HepG2 (cell line): ENCODE results near the gene FAM222A. TPM values are rescaled to one million over a fixed set of nuclear protein-coding genes. Genes with fewer than 3 reads are reported as not detected.

Experiments
- AFF4 ChIP-seq: sonication (generic); formaldehyde crosslinking; IDR thresholded peaks from 2 replicates; pipeline ENCODE4 v1.4.0; 2020; ENCODE audit warnings: missing genetic modification reagents
- ETV6 ChIP-seq: sonication (generic); formaldehyde crosslinking; conservative IDR thresholded peaks from 2 replicates; pipeline ENCODE4 v1.4.0; 2020; ENCODE audit warnings: missing genetic modification reagents
- HNRNPL ChIP-seq: fragments of 200-400 bp; formaldehyde crosslinking; IDR thresholded peaks from 2 replicates; pipeline ENCODE4 v1.6.1; 2017; ENCODE audit warnings: mild to moderate bottlenecking, low read depth, low read length
- KAT8 ChIP-seq: IDR thresholded peaks from 2 replicates; pipeline ENCODE4 v1.6.1; 2016; ENCODE audit warnings: missing genetic modification reagents, missing compliant biosample characterization
- MED1 ChIP-seq: sonication (generic); formaldehyde crosslinking; IDR thresholded peaks from 2 replicates; pipeline ENCODE4 v1.4.0; 2020; ENCODE audit warnings: missing genetic modification reagents
- NFE2L2 ChIP-seq: fragments of 150-350 bp; IDR thresholded peaks from 2 replicates; pipeline ENCODE4 v1.6.1; 2014; ENCODE audit warnings: low read length
- SUZ12 ChIP-seq: fragments of 150-350 bp; IDR thresholded peaks from 2 replicates; pipeline ENCODE4 v1.6.1; 2014; ENCODE audit warnings: low read depth, low read length
- SYNCRIP ChIP-seq: fragments of 200-400 bp; formaldehyde crosslinking; IDR thresholded peaks from 2 replicates; pipeline ENCODE4 v1.6.1; 2018; ENCODE audit warnings: mild to moderate bottlenecking, low read depth, low read length; ENCODE audit not compliant: insufficient read depth
- TEF ChIP-seq: sonication (generic); formaldehyde crosslinking; IDR thresholded peaks from 2 replicates; pipeline ENCODE4 v1.5.0; 2020; ENCODE audit warnings: missing genetic modification reagents
- ZNF407 ChIP-seq: sonication (generic); formaldehyde crosslinking; IDR thresholded peaks from one replicate; pipeline ENCODE4 v1.5.1; 2020; ENCODE audit warnings: mild to moderate bottlenecking, missing genetic modification reagents; ENCODE audit errors: not compliant biosample characterization
- ZNF547 ChIP-seq: sonication (generic); formaldehyde crosslinking; IDR thresholded peaks from 2 replicates; pipeline ENCODE4 v1.5.1; 2020; ENCODE audit warnings: mild to moderate bottlenecking, missing genetic modification reagents
- ZNF569 ChIP-seq: sonication (generic); formaldehyde crosslinking; IDR thresholded peaks from 2 replicates; pipeline ENCODE4 v1.5.0; 2020; ENCODE audit warnings: mild to moderate bottlenecking, missing genetic modification reagents, moderate library complexity, borderline replicate concordance
- ZNF687 ChIP-seq: sonication (generic); formaldehyde crosslinking; IDR thresholded peaks from 2 replicates; pipeline ENCODE4 v1.5.1; 2020; ENCODE audit warnings: mild to moderate bottlenecking, missing genetic modification reagents, moderate library complexity
- polyA plus RNA-seq, 8 experiments: library from polyadenylated mRNA; depleted of rRNA in 3 of 8; stranded (reverse) in 7 of 8; unstranded in 1 of 8; fragments of >200 nt; fragmentation: Illumina TruSeq in 4 of 8; extraction: Trizol in 4 of 8; gene quantifications; 2 replicates each; pipeline versions ENCODE4 v1.2.1 to v1.2.3, GENCODE V29; 2011 to 2016; ENCODE audit warnings: low read depth in 4 of 8, missing spikeins in 1 of 8, mixed read lengths in 1 of 8; ENCODE audit not compliant: insufficient read depth in 1 of 8
- total RNA-seq, 5 experiments: library from RNA; depleted of rRNA; stranded (reverse); fragments of >200 nt; fragmentation: Illumina TruSeq; extraction: Trizol; gene quantifications; 2 replicates each; pipeline ENCODE4 v1.2.3, GENCODE V29; 2016; ENCODE audit warnings: low read depth in 1 of 5

The FAM222A gene
- total and polyA plus RNA-seq, 2 of the 13 experiments (the other 11 are each of a cell fraction or from before 2014, with no cell fraction given), result 2.7 to 9.6 TPM

- TF ChIP-seq TEF (CRISPR knock-in tag), result no peak
- no peak for TF ChIP-seq HNRNPL
- no peak for TF ChIP-seq ZNF687 (CRISPR knock-in tag)
- no peak for TF ChIP-seq KAT8 (CRISPR knock-in tag)
- no peak for TF ChIP-seq ZNF407 (CRISPR knock-in tag)
- TF ChIP-seq ZNF547 (CRISPR knock-in tag), result no peak
- no peak for TF ChIP-seq NFE2L2
- no peak for TF ChIP-seq SUZ12
- no peak for TF ChIP-seq SYNCRIP
- TF ChIP-seq AFF4 (CRISPR knock-in tag), result no peak
- peak; percentile 22 for TF ChIP-seq MED1 (CRISPR knock-in tag)
- no peak for TF ChIP-seq ZNF569 (CRISPR knock-in tag)
- TF ChIP-seq ETV6 (CRISPR knock-in tag), result no peak
Observed at GRCh38 chr12:109710205-109710746, 3.3 kb upstream of the FAM222A start (continued).
